HepG2 (cell line): ENCODE results near the gene CRYM. TPM values are rescaled to one million over a fixed set of nuclear protein-coding genes. Genes with fewer than 3 reads are reported as not detected.

Experiments
- CREM ChIP-seq, 2 experiments: sonication (generic) in 1 of 2; formaldehyde crosslinking in 1 of 2; IDR thresholded peaks; 2 replicates each; pipeline versions ENCODE4 v1.4.0 to v1.6.1; 2016 to 2020; ENCODE audit warnings: antibody characterized with exemption in 1 of 2, mild to moderate bottlenecking in 1 of 2, missing genetic modification reagents in 1 of 2
- FOXK2 ChIP-seq: fragments of 450-650 bp; IDR thresholded peaks from 2 replicates; pipeline ENCODE4 v1.6.1; 2016
- GPN1 ChIP-seq: sonication (generic); formaldehyde crosslinking; IDR thresholded peaks from 2 replicates; pipeline ENCODE4 v1.5.1; 2020; ENCODE audit warnings: missing genetic modification reagents, borderline replicate concordance
- LCORL ChIP-seq, 2 experiments: fragments of 450-650 bp in 1 of 2; sonication (generic) in 1 of 2; formaldehyde crosslinking in 1 of 2; IDR thresholded peaks; 2 replicates each; pipeline versions ENCODE4 v1.5.0 to v1.6.1; 2017 to 2020; ENCODE audit warnings: antibody characterized with exemption in 1 of 2, missing genetic modification reagents in 1 of 2
- MZF1 ChIP-seq: sonication (generic); formaldehyde crosslinking; IDR thresholded peaks from 2 replicates; pipeline ENCODE4 v1.8.1; 2023; ENCODE audit warnings: mild to moderate bottlenecking, missing genetic modification reagents, borderline replicate concordance
- NFATC3 ChIP-seq: sonication (generic); formaldehyde crosslinking; IDR thresholded peaks from 2 replicates; pipeline ENCODE4 v1.5.1; 2020; ENCODE audit warnings: mild to moderate bottlenecking, missing genetic modification reagents
- POLR2AphosphoS5 ChIP-seq: IDR thresholded peaks from 2 replicates; pipeline ENCODE4 v1.6.1; 2012; ENCODE audit warnings: low read depth, low read length
- SMAD9 ChIP-seq: sonication (generic); formaldehyde crosslinking; IDR thresholded peaks from 2 replicates; pipeline ENCODE4 v1.5.1; 2020; ENCODE audit warnings: mild to moderate bottlenecking, missing genetic modification reagents
- SNAPC2 ChIP-seq: sonication (generic); formaldehyde crosslinking; IDR thresholded peaks from 2 replicates; pipeline ENCODE4 v1.8.1; 2022; ENCODE audit warnings: mild to moderate bottlenecking, missing genetic modification reagents
- SP4 ChIP-seq: sonication (generic); formaldehyde crosslinking; IDR thresholded peaks from 2 replicates; pipeline ENCODE4 v1.8.1; 2023; ENCODE audit warnings: mild to moderate bottlenecking, missing genetic modification reagents
- TBP ChIP-seq: sonication (generic); formaldehyde crosslinking; IDR thresholded peaks from 2 replicates; pipeline ENCODE4 v1.5.0; 2020; ENCODE audit warnings: missing genetic modification reagents
- THYN1 ChIP-seq: sonication (generic); formaldehyde crosslinking; IDR thresholded peaks from 2 replicates; pipeline ENCODE4 v1.8.1; 2023; ENCODE audit warnings: low read depth, mild to moderate bottlenecking, moderate library complexity, missing genetic modification reagents, borderline replicate concordance
- ZBTB25 ChIP-seq: IDR thresholded peaks from 2 replicates; pipeline ENCODE4 v1.6.1; 2018; ENCODE audit warnings: missing genetic modification reagents
- ZBTB7A ChIP-seq: sonication (generic); formaldehyde crosslinking; IDR thresholded peaks from 2 replicates; pipeline ENCODE4 v1.8.0; 2022; ENCODE audit warnings: mild to moderate bottlenecking, missing genetic modification reagents
- ZNF12 ChIP-seq: sonication (generic); formaldehyde crosslinking; IDR thresholded peaks from 2 replicates; pipeline ENCODE4 v1.5.0; 2020; ENCODE audit warnings: missing genetic modification reagents
- ZNF768 ChIP-seq: sonication (generic); formaldehyde crosslinking; IDR thresholded peaks from 2 replicates; pipeline ENCODE4 v1.4.0; 2020; ENCODE audit warnings: missing genetic modification reagents
- polyA plus RNA-seq, 8 experiments: library from polyadenylated mRNA; depleted of rRNA in 3 of 8; stranded (reverse) in 7 of 8; unstranded in 1 of 8; fragments of >200 nt; fragmentation: Illumina TruSeq in 4 of 8; extraction: Trizol in 4 of 8; gene quantifications; 2 replicates each; pipeline versions ENCODE4 v1.2.1 to v1.2.3, GENCODE V29; 2011 to 2016; ENCODE audit warnings: low read depth in 4 of 8, missing spikeins in 1 of 8, mixed read lengths in 1 of 8; ENCODE audit not compliant: insufficient read depth in 1 of 8
- total RNA-seq, 5 experiments: library from RNA; depleted of rRNA; stranded (reverse); fragments of >200 nt; fragmentation: Illumina TruSeq; extraction: Trizol; gene quantifications; 2 replicates each; pipeline ENCODE4 v1.2.3, GENCODE V29; 2016; ENCODE audit warnings: low read depth in 1 of 5
- TF ChIP-seq, protein P1 (sequence below): sonication (generic); formaldehyde crosslinking; IDR thresholded peaks from 2 replicates; pipeline ENCODE4 v1.5.0; 2020; ENCODE audit warnings: missing genetic modification reagents

The CRYM gene
- total and polyA plus RNA-seq, 2 of the 13 experiments (the other 11 are each of a cell fraction or from before 2014, with no cell fraction given): 1.9 to 2.2 TPM

GRCh38 chr16:21283521-21284289 lies 5.6 kb upstream of the CRYM start (continued):
- TF ChIP-seq TBP (CRISPR knock-in tag) (no peak), GPN1 (CRISPR knock-in tag) (no peak), ZBTB7A (CRISPR knock-in tag) (no peak), MZF1 (CRISPR knock-in tag) (no peak), LCORL (IDR thresholded peaks at IDR 0.05) (no peak), LCORL (CRISPR knock-in tag; IDR thresholded peaks at IDR 0.05) (0 out of 2 replicates have a peak, but pooled peaks have one; percentile 33), POLR2AphosphoS5 (no peak), SNAPC2 (CRISPR knock-in tag) (no peak), SP4 (no peak), FOXK2 (no peak), ZNF12 (CRISPR knock-in tag) (peak; percentile 41; the same call in 1 of the 2 replicates), CREM (IDR thresholded peaks at IDR 0.05) (no peak), CREM (CRISPR knock-in tag; IDR thresholded peaks at IDR 0.05) (peak; percentile 5; the same call in 1 of the 2 replicates), ZBTB25 (CRISPR knock-in tag) (no peak), NFATC3 (CRISPR knock-in tag) (no peak), SMAD9 (CRISPR knock-in tag) (no peak), ZNF768 (peak; percentile 70; the same call in 1 of the 2 replicates), THYN1 (no peak)
- TF ChIP-seq, protein P1, sequence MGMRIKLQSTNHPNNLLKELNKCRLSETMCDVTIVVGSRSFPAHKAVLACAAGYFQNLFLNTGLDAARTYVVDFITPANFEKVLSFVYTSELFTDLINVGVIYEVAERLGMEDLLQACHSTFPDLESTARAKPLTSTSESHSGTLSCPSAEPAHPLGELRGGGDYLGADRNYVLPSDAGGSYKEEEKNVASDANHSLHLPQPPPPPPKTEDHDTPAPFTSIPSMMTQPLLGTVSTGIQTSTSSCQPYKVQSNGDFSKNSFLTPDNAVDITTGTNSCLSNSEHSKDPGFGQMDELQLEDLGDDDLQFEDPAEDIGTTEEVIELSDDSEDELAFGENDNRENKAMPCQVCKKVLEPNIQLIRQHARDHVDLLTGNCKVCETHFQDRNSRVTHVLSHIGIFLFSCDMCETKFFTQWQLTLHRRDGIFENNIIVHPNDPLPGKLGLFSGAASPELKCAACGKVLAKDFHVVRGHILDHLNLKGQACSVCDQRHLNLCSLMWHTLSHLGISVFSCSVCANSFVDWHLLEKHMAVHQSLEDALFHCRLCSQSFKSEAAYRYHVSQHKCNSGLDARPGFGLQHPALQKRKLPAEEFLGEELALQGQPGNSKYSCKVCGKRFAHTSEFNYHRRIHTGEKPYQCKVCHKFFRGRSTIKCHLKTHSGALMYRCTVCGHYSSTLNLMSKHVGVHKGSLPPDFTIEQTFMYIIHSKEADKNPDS (CRISPR knock-in tag): no peak
